Measurements from ENCODE around the gene TMEM182. TPM values are rescaled to one million over a fixed set of nuclear protein-coding genes. Genes with fewer than 3 reads are reported as not detected.

The TMEM182 gene
- total RNA-seq, 3 donors from 2014 or later, result 4.8 to 5.4 (median 5.0) TPM

DNA sequence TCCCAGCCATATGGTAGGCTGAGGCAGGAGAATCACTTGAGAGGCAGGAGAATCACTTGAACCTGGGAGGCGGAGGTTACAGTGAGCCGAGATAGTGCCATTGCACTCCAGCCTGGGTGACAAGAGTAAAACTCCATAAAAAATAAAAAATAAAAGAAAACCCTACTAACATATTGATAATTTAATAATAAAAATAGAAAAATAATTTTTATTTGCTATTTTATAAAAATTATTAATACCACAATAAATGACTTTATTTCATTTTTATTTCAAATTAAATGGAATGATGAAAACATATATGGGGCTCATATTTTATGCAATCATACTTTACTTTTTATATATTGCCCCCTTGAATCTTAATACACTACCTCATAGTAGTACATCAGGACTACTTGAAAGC is 20.4 kb downstream of the TMEM182 start:
- no peak for DNase-seq
- H3K36me3 Mint-ChIP-seq (ENCODE audit: insufficient read depth), result peaks cover 9% of the 10 kb centered on the region
- no peak for ATAC-seq
- no peaks in the 10 kb centered on the region for H3K9me3 Mint-ChIP-seq
- no peaks in the 10 kb centered on the region for H3K27me3 Mint-ChIP-seq (ENCODE audit: low read depth)
- no peak overlapping the region for H3K4me3 Mint-ChIP-seq
- H3K4me1 Mint-ChIP-seq (ENCODE audit: low read depth), result no peaks in the 10 kb centered on the region

DNA sequence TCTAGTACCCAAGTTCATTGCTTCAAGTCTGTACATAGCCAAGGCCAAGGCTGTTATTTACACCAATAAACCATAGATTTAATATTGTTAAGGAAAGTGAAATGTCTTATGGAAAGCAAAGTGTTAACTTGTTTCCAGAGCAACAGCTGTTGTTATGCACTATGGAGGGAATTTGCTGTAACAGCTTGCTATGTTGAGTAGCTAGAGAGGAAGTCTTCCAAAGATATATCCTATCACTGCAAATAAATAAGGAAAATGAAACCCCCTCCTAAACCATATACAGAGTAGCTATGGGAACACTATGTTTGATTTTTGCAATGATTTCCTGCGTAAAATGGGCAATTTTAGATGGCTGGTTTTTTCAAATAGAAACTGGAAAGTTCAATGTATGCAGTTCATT is 21.1 kb downstream of the TMEM182 start:
- Mint-ChIP-seq H3K4me3 (no peak overlapping the region), H3K9me3 (no peaks in the 10 kb centered on the region), H3K4me1 (ENCODE audit: low read depth) (no peaks in the 10 kb centered on the region), H3K27me3 (ENCODE audit: low read depth) (no peaks in the 10 kb centered on the region), H3K36me3 (ENCODE audit: insufficient read depth) (peaks cover 9% of the 10 kb centered on the region)
- ATAC-seq (no peak), DNase-seq (no peak)

DNA sequence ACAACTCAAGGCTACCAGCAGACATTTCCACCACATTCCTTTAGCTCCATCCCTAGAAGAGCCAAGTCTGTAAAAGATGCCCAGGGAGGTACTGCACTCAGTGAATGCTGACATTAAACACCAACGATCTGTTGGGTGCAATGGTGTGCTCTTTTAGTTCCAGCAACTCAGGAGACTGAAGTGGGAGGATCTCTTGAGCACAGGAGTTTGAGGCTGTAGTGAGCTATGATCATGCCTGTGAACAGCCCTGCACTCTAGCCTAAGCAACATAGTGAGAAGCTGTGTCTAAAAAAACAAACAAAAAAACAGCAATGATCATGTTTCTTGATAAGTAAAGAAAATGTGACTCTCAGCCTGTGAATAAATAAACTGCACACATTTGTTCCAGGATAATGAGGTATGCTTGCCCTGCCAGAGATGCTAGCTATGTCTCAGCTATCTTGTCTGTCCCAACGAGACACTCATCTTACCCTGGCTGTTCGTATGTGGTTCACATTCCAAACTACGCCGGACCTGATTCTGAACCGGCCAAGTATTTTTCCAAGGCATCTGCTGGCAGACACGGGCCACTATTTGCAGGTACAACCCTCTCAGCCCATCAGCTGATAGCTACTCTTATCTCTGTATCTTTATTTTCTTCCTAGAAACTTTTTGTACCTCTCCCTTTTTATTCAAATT is 21.8 kb downstream of the TMEM182 start:
- peaks cover 6% of the 10 kb centered on the region for H3K36me3 Mint-ChIP-seq (ENCODE audit: insufficient read depth)
- H3K4me3 Mint-ChIP-seq, result no peak overlapping the region
- no peak for DNase-seq

DNA sequence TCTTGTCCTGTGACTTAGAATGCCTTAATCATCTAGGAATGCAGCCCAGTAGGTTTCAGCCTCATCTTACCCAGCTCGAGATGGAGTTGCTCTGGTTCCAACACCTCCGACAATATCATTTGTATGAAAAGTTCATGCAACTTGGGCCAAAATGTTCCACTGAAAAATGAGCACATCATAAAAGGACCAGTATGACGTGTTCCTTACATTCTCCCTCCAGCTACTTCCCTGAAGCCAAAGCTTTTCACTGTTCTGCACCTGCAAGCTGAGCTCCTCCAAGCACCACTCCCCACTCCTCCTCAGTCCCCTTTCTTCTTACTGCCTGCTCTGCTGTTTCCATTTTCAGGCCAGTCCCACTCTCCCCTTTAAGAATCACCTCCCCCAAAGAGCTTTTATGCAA is 23.1 kb downstream of the TMEM182 start:
- Mint-ChIP-seq H3K4me3 (no peak overlapping the region), H3K9me3 (no peaks in the 10 kb centered on the region), H3K4me1 (ENCODE audit: low read depth) (no peaks in the 10 kb centered on the region), H3K27me3 (ENCODE audit: low read depth) (no peaks in the 10 kb centered on the region), H3K36me3 (ENCODE audit: insufficient read depth) (peaks cover 9% of the 10 kb centered on the region)
- no peak for ATAC-seq
- no peak for DNase-seq

More for the DNA sequence above, 21.8 kb downstream of the TMEM182 start:
- no peaks in the 10 kb centered on the region for H3K9me3 Mint-ChIP-seq
- ATAC-seq, result no peak
- no peaks in the 10 kb centered on the region for H3K27me3 Mint-ChIP-seq (ENCODE audit: low read depth)
- H3K4me1 Mint-ChIP-seq (ENCODE audit: low read depth), result no peaks in the 10 kb centered on the region

DNA sequence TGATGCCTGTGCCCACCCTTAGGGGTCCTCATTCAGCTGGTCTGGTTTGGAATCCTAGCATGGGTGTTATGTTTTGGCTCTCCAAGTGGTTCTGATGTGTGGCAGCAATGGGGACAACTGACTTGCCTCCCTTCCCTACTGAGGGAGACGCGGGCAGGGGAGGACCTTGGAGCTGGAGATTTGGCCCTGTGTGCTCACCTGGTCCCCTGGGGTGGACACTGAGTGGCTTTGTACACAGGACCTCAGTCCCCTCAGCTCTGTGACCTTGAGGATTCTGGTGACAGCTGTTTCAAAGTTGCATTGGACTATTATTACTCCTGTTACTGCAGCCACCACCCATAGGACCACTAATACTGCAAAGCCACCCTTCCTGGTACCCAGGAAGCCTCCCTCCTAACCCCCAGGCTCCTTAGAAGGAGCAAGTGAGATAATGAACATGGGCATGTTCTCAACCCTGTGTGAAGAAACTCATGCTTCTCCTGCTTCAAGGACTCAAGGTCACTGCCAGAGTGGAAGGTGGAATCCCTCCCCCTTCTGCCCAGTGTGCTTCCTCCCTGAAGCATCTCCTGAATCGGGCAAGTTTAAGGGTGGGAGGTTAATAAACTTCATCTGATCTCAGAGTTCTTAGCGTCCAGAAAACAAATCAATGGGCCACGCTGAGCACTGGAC is 26.5 kb downstream of the TMEM182 start:
- H3K4me1 Mint-ChIP-seq (ENCODE audit: low read depth), result no peaks in the 10 kb centered on the region
- H3K36me3 Mint-ChIP-seq (ENCODE audit: insufficient read depth), result peaks cover 3% of the 10 kb centered on the region
- ATAC-seq (no peak), DNase-seq (no peak)
- H3K4me3 Mint-ChIP-seq, result no peak overlapping the region
- no peaks in the 10 kb centered on the region for H3K9me3 Mint-ChIP-seq
- no peaks in the 10 kb centered on the region for H3K27me3 Mint-ChIP-seq (ENCODE audit: low read depth)

DNA sequence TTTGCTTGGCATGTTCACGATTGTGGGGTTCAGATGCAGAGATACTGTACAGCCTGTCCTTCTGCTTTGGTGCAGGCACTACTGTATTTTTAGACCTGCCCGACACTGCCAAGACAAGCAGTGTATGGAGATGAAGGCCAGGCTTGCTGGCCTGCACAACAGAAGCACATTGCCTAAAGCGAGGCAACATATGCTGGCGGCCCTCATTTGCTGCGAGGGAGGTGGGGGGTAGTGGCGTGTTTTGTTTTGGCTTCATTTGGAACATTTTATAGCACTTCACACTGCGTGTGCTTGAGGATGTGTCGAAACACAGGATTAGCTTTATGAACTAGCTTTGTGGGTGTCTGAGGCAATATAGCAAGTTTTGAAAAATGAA is 27.0 kb downstream of the TMEM182 start:
- no peak for ATAC-seq
- H3K27me3 Mint-ChIP-seq (ENCODE audit: low read depth), result no peaks in the 10 kb centered on the region
- no peak for DNase-seq
- no peak overlapping the region for H3K4me3 Mint-ChIP-seq
- peaks cover 6% of the 10 kb centered on the region for H3K36me3 Mint-ChIP-seq (ENCODE audit: insufficient read depth)
- no peaks in the 10 kb centered on the region for H3K9me3 Mint-ChIP-seq
- H3K4me1 Mint-ChIP-seq (ENCODE audit: low read depth), result no peaks in the 10 kb centered on the region

DNA sequence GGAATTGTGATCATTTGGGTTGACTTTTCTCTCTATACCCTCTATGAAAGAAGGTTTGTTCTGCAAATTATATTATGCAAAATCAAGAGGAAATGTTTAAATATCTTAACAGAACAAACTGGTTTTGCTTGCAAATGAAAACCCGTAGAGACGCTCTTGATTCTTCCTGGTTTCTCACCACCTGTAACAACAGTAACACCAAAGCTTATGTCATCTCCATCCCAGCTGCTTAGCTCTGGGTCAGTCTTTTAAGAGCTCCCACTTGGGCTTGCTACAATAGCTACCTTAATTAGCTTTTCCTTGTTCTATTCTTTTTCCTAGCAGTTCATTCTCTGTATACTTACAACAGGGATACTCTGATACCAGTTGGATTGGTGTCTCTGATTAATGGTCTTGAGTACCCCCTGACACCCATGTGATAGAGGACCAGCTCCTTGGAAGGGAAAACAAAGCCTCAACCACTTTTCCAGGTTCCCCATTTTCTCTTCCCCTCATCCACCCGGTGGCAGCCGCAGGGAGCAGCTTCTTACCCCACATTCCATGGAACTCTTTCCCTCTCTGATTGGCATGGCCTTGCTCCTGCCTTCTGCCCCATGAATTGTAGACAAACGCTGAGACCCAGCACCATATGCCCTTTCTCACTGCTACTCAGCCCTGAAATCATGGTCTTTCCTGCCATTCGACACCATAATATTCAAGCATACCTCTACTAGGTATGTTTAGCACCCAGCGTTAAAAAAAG is 27.7 kb downstream of the TMEM182 start:
- DNase-seq (no peak), ATAC-seq (no peak)
- Mint-ChIP-seq H3K36me3 (ENCODE audit: insufficient read depth) (peaks cover 6% of the 10 kb centered on the region), H3K4me3 (no peak overlapping the region), H3K27me3 (ENCODE audit: low read depth) (no peaks in the 10 kb centered on the region), H3K9me3 (no peaks in the 10 kb centered on the region), H3K4me1 (ENCODE audit: low read depth) (no peaks in the 10 kb centered on the region)

DNA sequence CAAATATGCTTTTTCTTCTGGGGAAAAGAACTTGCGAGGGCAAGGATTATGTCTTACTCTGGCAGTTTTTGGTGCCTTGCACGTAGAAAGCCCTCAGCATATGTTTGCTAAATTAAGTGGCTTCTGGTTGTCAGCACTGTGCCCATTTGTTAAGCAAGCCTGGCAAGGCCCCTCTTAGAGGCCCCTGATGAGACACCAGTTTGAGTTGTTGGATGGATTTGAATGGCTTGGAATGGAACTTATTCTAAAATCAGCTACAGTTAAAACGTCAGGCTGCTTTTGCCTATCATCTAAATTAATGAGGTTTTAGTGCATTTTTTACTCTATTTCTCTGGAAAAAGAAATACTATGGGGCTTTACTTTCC is 28.2 kb downstream of the TMEM182 start:
- Mint-ChIP-seq H3K36me3 (ENCODE audit: insufficient read depth) (peaks cover 6% of the 10 kb centered on the region), H3K27me3 (ENCODE audit: low read depth) (no peaks in the 10 kb centered on the region), H3K9me3 (no peaks in the 10 kb centered on the region), H3K4me3 (no peak overlapping the region), H3K4me1 (ENCODE audit: low read depth) (no peaks in the 10 kb centered on the region)
- no peak for DNase-seq
- no peak for ATAC-seq

DNA sequence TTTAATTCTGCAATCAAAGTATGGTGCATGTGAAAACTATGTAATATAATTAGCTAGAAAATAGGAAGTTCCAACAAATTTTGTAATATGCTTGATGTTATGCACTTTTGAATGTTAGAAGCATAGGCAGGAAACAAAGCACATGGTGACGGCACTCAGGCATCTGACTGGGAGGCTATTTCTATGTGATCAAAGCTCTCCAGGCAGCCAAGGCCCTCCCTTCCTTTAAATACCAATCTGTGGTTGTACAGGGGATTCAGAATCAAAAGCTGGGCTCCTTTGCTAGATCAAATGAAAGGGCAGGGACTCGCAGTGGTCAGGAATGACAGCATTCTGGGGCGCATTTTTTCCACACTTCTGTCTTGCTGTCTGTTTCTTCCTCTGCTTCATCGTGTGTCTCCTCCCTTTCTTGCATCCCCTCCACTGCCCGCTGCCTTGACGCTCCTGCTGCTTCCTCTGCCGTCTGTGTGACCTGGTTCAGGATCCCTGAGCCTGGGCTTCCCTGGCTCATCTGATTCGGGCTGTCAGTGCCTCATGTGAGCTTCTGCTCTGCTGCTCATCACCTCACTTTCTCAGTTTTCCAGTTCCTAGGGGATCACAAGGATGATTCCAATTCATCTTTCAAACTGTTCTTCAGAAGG is 30.9 kb downstream of the TMEM182 start:
- H3K9me3 Mint-ChIP-seq, result peaks cover 5% of the 10 kb centered on the region
- no peaks in the 10 kb centered on the region for H3K4me1 Mint-ChIP-seq (ENCODE audit: low read depth)
- H3K36me3 Mint-ChIP-seq (ENCODE audit: insufficient read depth), result peaks cover 14% of the 10 kb centered on the region
- no peak for ATAC-seq
- no peaks in the 10 kb centered on the region for H3K27me3 Mint-ChIP-seq (ENCODE audit: low read depth)
- DNase-seq, result no peak
- H3K4me3 Mint-ChIP-seq, result no peak overlapping the region

DNA sequence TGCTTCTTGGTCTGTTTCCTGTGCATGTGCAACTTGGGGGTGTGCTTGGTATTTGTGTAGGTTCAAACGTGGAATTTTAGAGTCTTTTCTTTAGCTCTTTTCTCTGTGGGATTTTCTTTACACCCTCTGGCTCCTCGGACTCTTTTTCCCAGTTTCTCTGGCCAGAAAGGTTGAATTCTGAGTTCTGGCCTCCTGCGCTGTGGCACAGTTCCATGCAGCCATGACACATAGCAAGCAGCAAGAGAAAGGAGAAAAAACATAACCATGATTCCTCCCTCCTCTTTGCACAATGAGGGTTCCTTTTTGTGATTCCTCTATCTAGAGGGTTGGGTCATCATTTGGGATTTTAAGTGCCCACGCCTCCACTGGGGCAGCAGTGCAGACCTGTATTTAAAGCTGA is 33.8 kb downstream of the TMEM182 start:
- Mint-ChIP-seq H3K4me1 (ENCODE audit: low read depth) (no peaks in the 10 kb centered on the region), H3K27me3 (ENCODE audit: low read depth) (no peaks in the 10 kb centered on the region), H3K9me3 (peaks cover 25% of the 10 kb centered on the region), H3K4me3 (no peak overlapping the region), H3K36me3 (ENCODE audit: insufficient read depth) (peaks cover 39% of the 10 kb centered on the region)
- ATAC-seq (no peak), DNase-seq (no peak)

DNA sequence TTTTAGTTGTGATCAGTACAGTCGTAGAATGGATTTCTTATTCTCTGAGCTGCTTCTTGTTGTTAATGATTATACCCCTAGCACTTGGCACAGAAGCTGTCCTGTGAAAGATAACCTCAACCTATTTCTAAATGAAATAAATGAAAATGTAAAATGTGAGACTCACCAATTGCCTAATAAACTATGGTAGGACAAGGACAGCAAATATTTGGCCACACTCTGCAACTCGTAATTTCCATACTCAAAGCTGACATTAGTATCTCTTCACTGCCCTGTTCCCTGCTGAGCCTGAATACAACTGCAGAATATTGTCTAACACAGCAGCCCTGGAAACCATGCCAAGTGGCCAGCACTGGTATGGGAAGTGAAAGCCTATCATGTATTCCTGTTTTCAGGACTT is 34.5 kb downstream of the TMEM182 start:
- Mint-ChIP-seq H3K27me3 (ENCODE audit: low read depth) (no peaks in the 10 kb centered on the region), H3K4me1 (ENCODE audit: low read depth) (no peaks in the 10 kb centered on the region), H3K9me3 (peaks cover 32% of the 10 kb centered on the region), H3K4me3 (no peak overlapping the region), H3K36me3 (ENCODE audit: insufficient read depth) (peaks cover 39% of the 10 kb centered on the region)
- ATAC-seq (no peak), DNase-seq (no peak)

DNA sequence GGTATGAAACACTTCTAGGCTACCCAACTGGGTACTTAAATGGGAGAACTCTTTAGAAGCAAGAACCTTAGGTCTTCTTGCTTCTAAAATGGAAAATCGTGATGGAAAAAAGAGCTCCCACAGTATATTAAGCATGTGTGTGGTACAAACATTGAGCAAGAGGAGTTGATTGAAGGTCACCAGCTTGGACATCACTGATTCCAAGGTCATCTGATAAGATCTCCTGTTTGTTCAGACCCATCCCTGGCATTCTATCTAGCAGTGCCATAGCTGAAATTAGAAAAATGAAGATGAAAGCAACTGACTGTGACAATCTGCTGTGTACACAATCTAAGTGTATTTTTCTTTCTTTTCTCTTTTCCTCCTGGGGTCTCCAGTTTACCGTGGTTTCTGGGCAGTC is 35.7 kb downstream of the TMEM182 start:
- Mint-ChIP-seq H3K9me3 (peaks cover 43% of the 10 kb centered on the region), H3K4me3 (no peak overlapping the region), H3K27me3 (ENCODE audit: low read depth) (no peaks in the 10 kb centered on the region), H3K36me3 (ENCODE audit: insufficient read depth) (peaks cover 40% of the 10 kb centered on the region), H3K4me1 (ENCODE audit: low read depth) (no peaks in the 10 kb centered on the region)
- ATAC-seq (no peak), DNase-seq (no peak)

DNA sequence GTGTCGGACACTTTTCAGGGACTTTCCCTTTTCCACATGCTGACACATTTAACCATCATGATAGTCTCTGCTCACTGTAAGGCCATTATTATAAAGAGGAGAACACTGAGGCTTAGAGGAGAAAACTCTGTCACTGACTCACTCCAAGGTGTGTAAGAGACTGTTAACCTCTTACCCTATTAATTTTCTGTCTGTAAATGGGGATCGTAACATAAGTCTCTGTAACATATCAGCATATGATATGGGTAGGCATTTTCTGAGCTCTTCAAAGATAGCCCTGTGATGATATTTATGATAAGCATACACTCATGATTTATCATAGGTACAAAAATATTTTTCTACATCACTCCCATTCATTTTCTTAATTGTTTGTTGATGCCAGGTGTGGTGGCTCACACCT is 36.4 kb downstream of the TMEM182 start:
- no peaks in the 10 kb centered on the region for H3K27me3 Mint-ChIP-seq (ENCODE audit: low read depth)
- peaks cover 4% of the 10 kb centered on the region for H3K4me1 Mint-ChIP-seq (ENCODE audit: low read depth)
- peaks cover 43% of the 10 kb centered on the region for H3K36me3 Mint-ChIP-seq (ENCODE audit: insufficient read depth)
- H3K4me3 Mint-ChIP-seq, result no peak overlapping the region
- ATAC-seq (no peak), DNase-seq (no peak)
- H3K9me3 Mint-ChIP-seq, result peaks cover 46% of the 10 kb centered on the region

DNA sequence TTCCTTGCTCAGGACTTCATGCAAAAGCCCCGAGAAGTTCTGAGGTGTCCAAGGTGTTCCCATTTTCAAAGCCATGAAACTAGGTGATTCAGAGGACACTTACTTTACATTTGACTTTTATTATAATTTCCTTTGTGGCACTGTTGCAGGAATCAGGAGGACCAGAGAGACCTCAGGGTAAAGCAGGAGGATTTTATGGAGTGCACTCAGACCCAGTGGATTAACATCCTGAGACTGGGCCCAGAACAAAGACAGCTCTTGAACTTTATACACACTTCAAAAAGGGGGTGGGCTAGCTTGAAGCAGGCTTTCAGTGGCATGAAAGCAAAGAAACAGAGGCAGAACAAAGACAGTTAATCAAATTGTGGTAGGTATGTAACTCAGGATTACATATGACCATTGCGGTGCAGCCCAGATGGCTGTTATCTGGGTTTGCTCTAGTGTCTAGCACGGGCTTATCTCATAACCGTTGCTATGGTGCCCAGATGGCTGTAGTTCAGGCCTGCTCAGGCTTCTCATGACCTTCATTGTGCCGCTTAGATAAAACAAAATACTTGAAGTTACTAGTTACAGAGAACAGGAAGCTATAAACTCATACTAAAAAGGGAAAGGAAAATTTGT is 39.4 kb downstream of the TMEM182 start:
- peaks cover 40% of the 10 kb centered on the region for H3K36me3 Mint-ChIP-seq (ENCODE audit: insufficient read depth)
- ATAC-seq (no peak), DNase-seq (no peak)
- H3K4me1 Mint-ChIP-seq (ENCODE audit: low read depth), result peaks cover 14% of the 10 kb centered on the region
- H3K4me3 Mint-ChIP-seq, result no peak overlapping the region
- H3K27me3 Mint-ChIP-seq (ENCODE audit: low read depth), result no peaks in the 10 kb centered on the region
- peaks cover 46% of the 10 kb centered on the region for H3K9me3 Mint-ChIP-seq
